Ureter (tissue), 1 donor: ENCODE results near the gene KLC1. TPM values are rescaled to one million over a fixed set of nuclear protein-coding genes. Genes with fewer than 3 reads are reported as not detected.

Experiments
- DNase-seq: peaks from one replicate; pipeline ENCODE4 v3.0.0-alpha.2; 2020; ENCODE audit warnings: low spot score
- total RNA-seq: library from RNA; stranded (reverse); gene quantifications from one replicate; pipeline ENCODE4 v1.2.4, GENCODE V29; 2023
- donor health status: DM: yes; HTN: yes; CAD: no.

KLC1 gene
- total RNA-seq, 1 donor from 2014 or later: 179 TPM

- DNase-seq: no peak
Measured at GRCh38 chr14:103704708-103705107, 75.7 kb downstream of the KLC1 start.

GRCh38 chr14:103705118-103705503, 76.1 kb downstream of the KLC1 start:
- DNase-seq: peak; percentile 90

GRCh38 chr14:103705504-103706284, 76.7 kb downstream of the KLC1 start:
- no peak for DNase-seq

GRCh38 chr14:103706551-103707328, 77.7 kb downstream of the KLC1 start:
- no peak for DNase-seq

GRCh38 chr14:103707329-103708263, 78.6 kb downstream of the KLC1 start:
- DNase-seq: no peak

GRCh38 chr14:103708750-103709187, 79.8 kb downstream of the KLC1 start:
- DNase-seq: no peak

- no peak for DNase-seq
Measured at GRCh38 chr14:103709814-103710213, 80.8 kb downstream of the KLC1 start.

- no peak for DNase-seq
Measured at GRCh38 chr14:103710771-103711377, 81.9 kb downstream of the KLC1 start.

GRCh38 chr14:103711516-103712431, 82.8 kb downstream of the KLC1 start:
- DNase-seq: peak; percentile 84

GRCh38 chr14:103712633-103713247, 83.7 kb downstream of the KLC1 start:
- DNase-seq: no peak

- DNase-seq: no peak
Measured at GRCh38 chr14:103713304-103714062, 84.5 kb downstream of the KLC1 start.

GRCh38 chr14:103714063-103714724, 85.2 kb downstream of the KLC1 start:
- no peak for DNase-seq

GRCh38 chr14:103715052-103716000, 86.3 kb downstream of the KLC1 start, which contains the start of the genes XRCC3 and ZFYVE21:
Gene XRCC3 (minus strand): TSS chr14:103715451. CDS start chr14:103711087, 4,364 bp downstream.
Gene ZFYVE21 (plus strand): TSS chr14:103715810. CDS start chr14:103715842, 32 bp downstream.
- peak; percentile 100 for DNase-seq

- no peak for DNase-seq
Measured at GRCh38 chr14:103716091-103716801, 87.2 kb downstream of the KLC1 start.

GRCh38 chr14:103716899-103717411, 87.9 kb downstream of the KLC1 start:
- no peak for DNase-seq

- DNase-seq: no peak
Measured at GRCh38 chr14:103718572-103718971, 89.6 kb downstream of the KLC1 start.
